AG09309 (cell line): ENCODE results near the gene TGFA.

Experiments
- DNase-seq: peaks from one replicate; pipeline ENCODE4 v3.0.0-alpha.2; 2010; ENCODE audit warnings: low read depth
- H3K4me3 ChIP-seq: 2 replicates; pipeline ENCODE4 v1.5.1; 2011; ENCODE audit warnings: mild to moderate bottlenecking, low read depth, low read length, moderate library complexity; ENCODE audit not compliant: control insufficient read depth
- TF ChIP-seq, protein P1 (sequence below): IDR thresholded peaks from 2 replicates; pipeline ENCODE4 v1.5.1; 2011; ENCODE audit warnings: mild to moderate bottlenecking, low read depth, low read length, inconsistent platforms; ENCODE audit not compliant: insufficient read depth, control insufficient read depth; ENCODE audit errors: missing control alignments

Gene TGFA

DNA sequence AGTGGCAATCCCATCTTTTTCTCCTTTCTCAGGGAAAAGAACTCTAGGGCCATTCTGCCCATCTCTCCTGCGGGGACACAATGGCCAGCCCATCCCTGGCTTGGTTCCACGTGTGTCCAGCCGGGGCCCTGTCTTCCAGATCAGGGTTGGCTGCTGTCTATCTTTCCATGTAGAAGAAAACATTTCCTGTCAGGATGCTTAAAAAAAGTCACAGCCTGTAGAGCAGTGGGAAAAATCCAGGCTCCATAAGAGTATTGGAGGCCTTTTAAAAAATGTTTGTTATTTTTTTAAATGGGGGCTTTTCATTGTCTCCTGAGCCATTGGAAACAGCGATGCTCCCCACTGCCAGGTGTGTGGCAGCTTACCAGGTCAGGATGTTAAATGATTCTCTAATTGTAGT, 105.6 kb downstream of the TGFA start:
- no peak overlapping the region for H3K4me3 ChIP-seq
- no peak for DNase-seq
- TF ChIP-seq, protein P1, sequence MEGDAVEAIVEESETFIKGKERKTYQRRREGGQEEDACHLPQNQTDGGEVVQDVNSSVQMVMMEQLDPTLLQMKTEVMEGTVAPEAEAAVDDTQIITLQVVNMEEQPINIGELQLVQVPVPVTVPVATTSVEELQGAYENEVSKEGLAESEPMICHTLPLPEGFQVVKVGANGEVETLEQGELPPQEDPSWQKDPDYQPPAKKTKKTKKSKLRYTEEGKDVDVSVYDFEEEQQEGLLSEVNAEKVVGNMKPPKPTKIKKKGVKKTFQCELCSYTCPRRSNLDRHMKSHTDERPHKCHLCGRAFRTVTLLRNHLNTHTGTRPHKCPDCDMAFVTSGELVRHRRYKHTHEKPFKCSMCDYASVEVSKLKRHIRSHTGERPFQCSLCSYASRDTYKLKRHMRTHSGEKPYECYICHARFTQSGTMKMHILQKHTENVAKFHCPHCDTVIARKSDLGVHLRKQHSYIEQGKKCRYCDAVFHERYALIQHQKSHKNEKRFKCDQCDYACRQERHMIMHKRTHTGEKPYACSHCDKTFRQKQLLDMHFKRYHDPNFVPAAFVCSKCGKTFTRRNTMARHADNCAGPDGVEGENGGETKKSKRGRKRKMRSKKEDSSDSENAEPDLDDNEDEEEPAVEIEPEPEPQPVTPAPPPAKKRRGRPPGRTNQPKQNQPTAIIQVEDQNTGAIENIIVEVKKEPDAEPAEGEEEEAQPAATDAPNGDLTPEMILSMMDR, result no peak

DNA sequence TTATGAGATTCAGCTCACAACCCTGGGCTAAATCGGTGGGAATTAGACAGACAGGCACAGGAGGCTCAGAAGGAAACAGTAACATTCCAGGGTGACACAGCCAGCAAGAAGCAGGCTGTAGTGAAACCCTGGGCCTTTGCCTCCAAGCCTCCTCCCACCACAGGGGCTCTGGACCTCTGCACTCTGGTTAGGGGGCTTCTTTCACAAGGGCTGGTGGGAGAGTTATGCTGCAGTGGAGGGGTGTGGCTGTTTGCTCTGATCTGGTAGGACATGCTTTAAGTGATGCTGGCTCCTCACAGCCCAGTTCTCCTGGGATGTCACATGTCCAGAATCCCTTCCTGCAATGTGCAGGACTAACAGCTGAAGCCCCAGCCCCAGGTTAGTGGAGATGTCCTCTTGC, 109.9 kb downstream of the TGFA start:
- no peak for DNase-seq
- H3K4me3 ChIP-seq, result no peak overlapping the region
- TF ChIP-seq, protein P1, result no peak

GRCh38 chr2:70443078-70443465, 110.6 kb downstream of the TGFA start:
- no peak for DNase-seq
- TF ChIP-seq, protein P1, result no peak
- no peak overlapping the region for H3K4me3 ChIP-seq

DNA sequence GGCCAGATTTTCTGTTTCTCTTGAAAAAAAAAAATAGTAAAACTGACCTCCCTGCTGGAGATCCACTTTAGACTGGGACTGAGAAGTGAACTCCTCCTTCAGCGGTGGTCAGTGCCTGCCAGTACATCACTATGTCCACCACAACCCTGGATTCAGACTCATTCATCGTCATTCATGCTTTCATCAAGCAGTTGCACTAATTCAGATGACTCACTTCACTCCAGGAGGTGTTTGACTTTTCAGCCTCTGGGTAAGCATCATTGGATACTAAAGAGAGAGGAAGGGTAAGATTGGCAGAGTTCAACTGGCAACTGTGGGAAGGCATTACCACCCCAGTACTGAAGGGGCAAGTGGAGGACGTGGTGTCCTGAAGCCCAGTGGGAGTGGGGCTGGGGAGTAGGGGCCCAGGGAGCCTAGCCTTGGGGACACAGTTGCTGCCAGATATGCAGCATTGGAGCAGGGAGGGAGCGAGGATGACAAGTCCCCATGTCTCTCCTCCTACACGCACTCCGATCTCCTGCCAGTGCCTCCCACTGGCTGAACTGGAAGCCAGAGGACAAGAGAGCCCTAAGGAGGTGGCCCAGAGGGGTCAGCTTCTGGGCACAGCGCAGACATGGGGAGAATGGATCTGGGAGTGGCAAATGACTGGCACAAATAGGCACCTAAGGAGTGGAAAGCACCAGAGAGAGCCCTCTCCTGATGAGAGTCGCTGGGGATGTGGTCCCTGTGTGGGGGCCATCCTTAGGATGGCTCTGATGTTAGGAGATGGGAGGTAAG, 111.1 kb downstream of the TGFA start:
- TF ChIP-seq, protein P1, result no peak
- H3K4me3 ChIP-seq, result no peak overlapping the region
- DNase-seq, result no peak

- no peak for DNase-seq
- H3K4me3 ChIP-seq, result no peak overlapping the region
- TF ChIP-seq, protein P1, result no peak
Measured at GRCh38 chr2:70440621-70441020, 113.0 kb downstream of the TGFA start.

- DNase-seq, result no peak
- TF ChIP-seq, protein P1, result no peak
- H3K4me3 ChIP-seq, result no peak overlapping the region
Measured at GRCh38 chr2:70435138-70435537, 118.5 kb downstream of the TGFA start.

DNA sequence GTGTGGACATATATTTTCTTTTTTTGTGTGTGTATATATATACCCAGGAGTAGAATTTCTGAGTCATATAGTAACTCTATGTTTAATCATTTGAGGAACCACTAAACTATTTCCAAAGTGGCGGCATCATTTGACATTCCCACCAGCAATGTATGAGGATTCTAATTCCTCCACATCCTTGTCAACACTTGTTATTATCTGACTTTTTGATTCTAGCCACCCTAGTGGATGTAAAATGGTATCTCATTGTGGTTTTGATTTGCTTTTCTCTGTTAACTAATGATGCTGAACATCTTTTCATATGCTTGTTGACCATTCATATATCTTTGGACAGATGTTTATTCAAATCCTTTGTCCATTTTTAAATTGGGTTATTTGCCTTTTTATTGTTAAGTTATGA, 120.3 kb downstream of the TGFA start:
- no peak overlapping the region for H3K4me3 ChIP-seq
- TF ChIP-seq, protein P1, result no peak
- DNase-seq, result no peak
